ENCODE measurements around the gene FRMD3.

- no peak for TF ChIP-seq CTCF (IDR thresholded peaks at IDR 0.05)
- no peak for TF ChIP-seq POLR2A (IDR thresholded peaks at IDR 0.05)
Observed at GRCh38 chr9:83491413-83491812, 46.8 kb downstream of the FRMD3 start.
